ENCODE data around the gene LST1.

LST1 gene

GRCh38 chr6:31560697-31561058 lies 25.4 kb upstream of the LST1 start:
- DNase-seq = no peak

DNA sequence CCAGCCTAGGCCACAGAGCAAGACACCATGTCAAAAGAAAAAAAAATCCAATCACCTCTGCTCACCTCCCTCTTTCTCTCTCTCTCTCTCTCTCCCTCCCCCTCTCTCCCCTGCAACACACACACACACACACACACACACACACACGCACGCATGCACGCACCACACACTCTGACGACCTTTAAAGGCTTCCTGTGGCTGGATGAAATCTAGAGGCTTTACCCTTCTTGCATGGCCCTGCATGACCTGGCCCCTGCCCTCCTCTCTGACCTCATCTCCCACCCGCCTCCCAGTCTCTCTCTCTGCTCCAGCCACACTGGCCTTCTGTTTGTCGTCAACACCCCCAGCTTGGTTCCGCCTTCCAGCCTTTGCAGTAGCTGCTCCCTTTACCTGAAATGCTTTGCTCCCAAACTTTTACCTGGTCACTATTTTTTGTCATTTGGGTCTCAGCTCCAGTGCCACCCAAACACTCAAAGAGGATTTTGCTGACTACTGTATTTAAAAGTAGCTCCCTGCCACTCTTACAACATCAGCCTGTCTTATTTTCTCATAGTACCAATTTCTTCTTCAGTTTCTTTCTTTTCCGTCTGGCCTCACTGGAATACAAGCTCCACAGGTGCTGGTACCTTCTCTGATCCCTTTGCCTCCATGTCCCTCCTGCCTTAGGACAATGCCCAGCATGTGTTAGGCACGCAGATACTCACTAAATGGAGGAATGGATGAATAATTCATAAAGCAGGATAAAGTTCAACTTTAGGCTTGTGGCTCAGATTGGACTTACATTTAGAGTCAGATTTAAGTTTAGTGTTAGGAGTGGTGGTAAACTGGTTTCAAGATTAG lies 18.3 kb upstream of the LST1 start:
- no peak for DNase-seq

- no peak for DNase-seq
Observed at GRCh38 chr6:31568537-31568961, 17.5 kb upstream of the LST1 start.

GRCh38 chr6:31569861-31570536 lies 16.1 kb upstream of the LST1 start:
- no peak for DNase-seq

DNA sequence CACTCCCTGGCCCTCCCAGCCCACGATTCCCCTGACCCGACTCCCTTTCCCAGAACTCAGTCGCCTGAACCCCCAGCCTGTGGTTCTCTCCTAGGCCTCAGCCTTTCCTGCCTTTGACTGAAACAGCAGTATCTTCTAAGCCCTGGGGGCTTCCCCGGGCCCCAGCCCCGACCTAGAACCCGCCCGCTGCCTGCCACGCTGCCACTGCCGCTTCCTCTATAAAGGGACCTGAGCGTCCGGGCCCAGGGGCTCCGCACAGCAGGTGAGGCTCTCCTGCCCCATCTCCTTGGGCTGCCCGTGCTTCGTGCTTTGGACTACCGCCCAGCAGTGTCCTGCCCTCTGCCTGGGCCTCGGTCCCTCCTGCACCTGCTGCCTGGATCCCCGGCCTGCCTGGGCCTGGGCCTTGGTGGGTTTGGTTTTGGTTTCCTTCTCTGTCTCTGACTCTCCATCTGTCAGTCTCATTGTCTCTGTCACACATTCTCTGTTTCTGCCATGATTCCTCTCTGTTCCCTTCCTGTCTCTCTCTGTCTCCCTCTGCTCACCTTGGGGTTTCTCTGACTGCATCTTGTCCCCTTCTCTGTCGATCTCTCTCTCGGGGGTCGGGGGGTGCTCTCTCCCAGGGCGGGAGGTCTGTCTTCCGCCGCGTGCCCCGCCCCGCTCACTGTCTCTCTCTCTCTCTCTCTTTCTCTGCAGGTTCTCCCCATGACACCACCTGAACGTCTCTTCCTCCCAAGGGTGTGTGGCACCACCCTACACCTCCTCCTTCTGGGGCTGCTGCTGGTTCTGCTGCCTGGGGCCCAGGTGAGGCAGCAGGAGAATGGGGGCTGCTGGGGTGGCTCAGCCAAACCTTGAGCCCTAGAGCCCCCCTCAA lies 13.8 kb upstream of the LST1 start, which contains the start of gene LTA:
TSS of gene LTA (plus strand) at position 249 of the 871 bp plus-strand sequence. CDS start at position 703, 454 bp downstream.
- DNase-seq = no peak

DNA sequence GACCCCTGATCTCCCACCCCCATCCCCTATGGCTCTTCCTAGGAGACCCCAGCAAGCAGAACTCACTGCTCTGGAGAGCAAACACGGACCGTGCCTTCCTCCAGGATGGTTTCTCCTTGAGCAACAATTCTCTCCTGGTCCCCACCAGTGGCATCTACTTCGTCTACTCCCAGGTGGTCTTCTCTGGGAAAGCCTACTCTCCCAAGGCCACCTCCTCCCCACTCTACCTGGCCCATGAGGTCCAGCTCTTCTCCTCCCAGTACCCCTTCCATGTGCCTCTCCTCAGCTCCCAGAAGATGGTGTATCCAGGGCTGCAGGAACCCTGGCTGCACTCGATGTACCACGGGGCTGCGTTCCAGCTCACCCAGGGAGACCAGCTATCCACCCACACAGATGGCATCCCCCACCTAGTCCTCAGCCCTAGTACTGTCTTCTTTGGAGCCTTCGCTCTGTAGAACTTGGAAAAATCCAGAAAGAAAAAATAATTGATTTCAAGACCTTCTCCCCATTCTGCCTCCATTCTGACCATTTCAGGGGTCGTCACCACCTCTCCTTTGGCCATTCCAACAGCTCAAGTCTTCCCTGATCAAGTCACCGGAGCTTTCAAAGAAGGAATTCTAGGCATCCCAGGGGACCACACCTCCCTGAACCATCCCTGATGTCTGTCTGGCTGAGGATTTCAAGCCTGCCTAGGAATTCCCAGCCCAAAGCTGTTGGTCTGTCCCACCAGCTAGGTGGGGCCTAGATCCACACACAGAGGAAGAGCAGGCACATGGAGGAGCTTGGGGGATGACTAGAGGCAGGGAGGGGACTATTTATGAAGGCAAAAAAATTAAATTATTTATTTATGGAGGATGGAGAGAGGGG lies 12.6 kb upstream of the LST1 start:
- no peak for DNase-seq

- no peak for DNase-seq
Observed at GRCh38 chr6:31574106-31575061, 11.7 kb upstream of the LST1 start.

GRCh38 chr6:31575335-31575901 lies 10.7 kb upstream of the LST1 start, which contains the start of gene TNF:
TSS of gene TNF (plus strand) at chr6:31575565. CDS start at chr6:31575742, 177 bp downstream.
- DNase-seq = no peak

DNA sequence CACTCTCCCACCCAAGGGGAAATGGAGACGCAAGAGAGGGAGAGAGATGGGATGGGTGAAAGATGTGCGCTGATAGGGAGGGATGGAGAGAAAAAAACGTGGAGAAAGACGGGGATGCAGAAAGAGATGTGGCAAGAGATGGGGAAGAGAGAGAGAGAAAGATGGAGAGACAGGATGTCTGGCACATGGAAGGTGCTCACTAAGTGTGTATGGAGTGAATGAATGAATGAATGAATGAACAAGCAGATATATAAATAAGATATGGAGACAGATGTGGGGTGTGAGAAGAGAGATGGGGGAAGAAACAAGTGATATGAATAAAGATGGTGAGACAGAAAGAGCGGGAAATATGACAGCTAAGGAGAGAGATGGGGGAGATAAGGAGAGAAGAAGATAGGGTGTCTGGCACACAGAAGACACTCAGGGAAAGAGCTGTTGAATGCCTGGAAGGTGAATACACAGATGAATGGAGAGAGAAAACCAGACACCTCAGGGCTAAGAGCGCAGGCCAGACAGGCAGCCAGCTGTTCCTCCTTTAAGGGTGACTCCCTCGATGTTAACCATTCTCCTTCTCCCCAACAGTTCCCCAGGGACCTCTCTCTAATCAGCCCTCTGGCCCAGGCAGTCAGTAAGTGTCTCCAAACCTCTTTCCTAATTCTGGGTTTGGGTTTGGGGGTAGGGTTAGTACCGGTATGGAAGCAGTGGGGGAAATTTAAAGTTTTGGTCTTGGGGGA lies 10.0 kb upstream of the LST1 start:
- DNase-seq = no peak

- no peak for DNase-seq
Observed at GRCh38 chr6:31576897-31577578, 9.0 kb upstream of the LST1 start.

- no peak for DNase-seq
Observed at GRCh38 chr6:31577579-31577966, 8.5 kb upstream of the LST1 start.

- DNase-seq = no peak
Observed at GRCh38 chr6:31578184-31579118, 7.6 kb upstream of the LST1 start.

- no peak for DNase-seq
Observed at GRCh38 chr6:31579119-31579505, 7.0 kb upstream of the LST1 start.

DNA sequence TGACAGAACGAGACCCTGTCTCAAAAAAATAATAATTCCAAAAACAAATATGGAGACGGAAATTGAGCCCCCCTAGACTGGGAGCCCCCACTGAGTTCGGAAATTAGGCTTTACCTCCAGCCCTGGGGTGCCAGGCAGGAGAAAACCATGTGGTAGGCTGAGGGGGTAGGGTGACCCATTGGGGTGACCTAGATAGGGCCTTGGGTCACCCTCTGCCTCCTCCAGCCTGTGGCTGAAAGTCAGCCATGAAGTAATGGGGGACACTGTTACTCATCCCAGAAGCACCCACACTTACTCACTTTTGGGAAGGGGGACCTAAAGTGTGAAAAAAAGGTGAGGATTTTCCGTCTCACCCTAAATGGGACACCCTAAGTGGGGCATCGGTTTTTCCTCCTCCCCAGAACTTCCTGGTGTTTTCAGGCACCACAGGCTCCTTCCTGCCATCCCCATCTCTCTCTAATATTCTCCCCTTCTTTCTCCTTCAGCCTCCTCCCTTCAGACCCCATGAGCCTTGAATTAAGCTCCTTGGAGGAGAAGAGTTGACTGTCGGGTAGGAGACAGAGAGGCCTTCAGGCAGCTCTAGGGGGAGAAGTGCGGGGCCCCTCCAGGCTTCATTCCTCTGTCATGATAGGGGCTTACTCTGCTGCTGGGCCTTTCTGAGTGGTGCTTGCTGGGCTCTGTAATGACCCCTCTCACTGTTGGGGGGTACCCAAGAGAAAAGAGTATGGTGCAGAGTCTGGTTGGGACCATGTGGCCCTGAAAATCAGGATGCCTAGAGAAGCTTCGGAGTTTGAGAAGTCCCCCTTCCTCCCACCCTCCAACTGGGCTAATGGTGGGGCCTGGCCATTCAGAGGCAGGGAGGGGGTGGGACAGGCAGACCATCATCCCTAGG lies 6.3 kb upstream of the LST1 start:
- no peak for DNase-seq

DNA sequence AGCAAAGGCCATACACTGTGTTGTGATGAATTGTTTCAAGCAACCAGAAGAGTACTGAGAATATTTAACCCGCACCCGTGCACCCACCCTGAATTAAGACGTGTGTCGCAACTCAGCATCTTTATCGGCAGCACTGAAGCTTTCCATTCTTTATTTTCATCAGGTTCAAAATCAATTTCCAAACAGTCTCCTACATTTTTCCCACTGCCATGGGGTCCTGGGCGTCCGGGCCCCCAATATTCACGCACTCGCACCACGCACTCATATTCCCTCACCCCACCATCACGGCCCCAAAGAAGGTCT lies 5.7 kb upstream of the LST1 start:
- DNase-seq = no peak

- DNase-seq = peak; percentile 64 to 81
Observed at GRCh38 chr6:31580807-31581433, 5.2 kb upstream of the LST1 start.
